Activated naive CD4-positive, alpha-beta T cell treated with anti-CD3 and anti-CD28 coated beads, Interleukin-2, amount 50 U/mL, for 72 hours (primary cell): ENCODE results near the gene ALG2. TPM values are rescaled to one million over a fixed set of nuclear protein-coding genes. Genes with fewer than 3 reads are reported as not detected.
A peak's percentile ranks its signal among the peaks of the same experiment; 100 is the strongest.

Source experiments
- ATAC-seq, 2 donors: fragments of 150-1000 bp; cut with Tn5 transposase; 2 replicates each; pipeline ENCODE4 v1.10.0; 2021; ENCODE audit warnings: mild to moderate bottlenecking in 2 of 2, moderate library complexity in 2 of 2
- DNase-seq, 2 donors: peaks; one replicate each; pipeline ENCODE4 v3.0.0; 2021 to 2022; ENCODE audit warnings: low spot score in 2 of 2
- H3K27ac Mint-ChIP-seq, 2 donors: one replicate each; pipeline ENCODE4 v1.8.0; 2022; ENCODE audit warnings: mild to moderate bottlenecking in 2 of 2, mixed read lengths in 2 of 2
- H3K36me3 Mint-ChIP-seq, 2 donors: one replicate each; pipeline ENCODE4 v1.8.0; 2022; ENCODE audit warnings: mixed read lengths in 2 of 2
- H3K9me3 Mint-ChIP-seq, 2 donors: one replicate each; pipeline ENCODE4 v1.8.0; 2022; ENCODE audit warnings: mixed read lengths in 2 of 2
- total RNA-seq, 2 donors: library from RNA; stranded (reverse); gene quantifications; one replicate each; pipeline ENCODE4 v1.2.3, GENCODE V29; 2022

The ALG2 gene
- total RNA-seq, 2 donors from 2014 or later = 14.0 to 20.6 TPM

DNA sequence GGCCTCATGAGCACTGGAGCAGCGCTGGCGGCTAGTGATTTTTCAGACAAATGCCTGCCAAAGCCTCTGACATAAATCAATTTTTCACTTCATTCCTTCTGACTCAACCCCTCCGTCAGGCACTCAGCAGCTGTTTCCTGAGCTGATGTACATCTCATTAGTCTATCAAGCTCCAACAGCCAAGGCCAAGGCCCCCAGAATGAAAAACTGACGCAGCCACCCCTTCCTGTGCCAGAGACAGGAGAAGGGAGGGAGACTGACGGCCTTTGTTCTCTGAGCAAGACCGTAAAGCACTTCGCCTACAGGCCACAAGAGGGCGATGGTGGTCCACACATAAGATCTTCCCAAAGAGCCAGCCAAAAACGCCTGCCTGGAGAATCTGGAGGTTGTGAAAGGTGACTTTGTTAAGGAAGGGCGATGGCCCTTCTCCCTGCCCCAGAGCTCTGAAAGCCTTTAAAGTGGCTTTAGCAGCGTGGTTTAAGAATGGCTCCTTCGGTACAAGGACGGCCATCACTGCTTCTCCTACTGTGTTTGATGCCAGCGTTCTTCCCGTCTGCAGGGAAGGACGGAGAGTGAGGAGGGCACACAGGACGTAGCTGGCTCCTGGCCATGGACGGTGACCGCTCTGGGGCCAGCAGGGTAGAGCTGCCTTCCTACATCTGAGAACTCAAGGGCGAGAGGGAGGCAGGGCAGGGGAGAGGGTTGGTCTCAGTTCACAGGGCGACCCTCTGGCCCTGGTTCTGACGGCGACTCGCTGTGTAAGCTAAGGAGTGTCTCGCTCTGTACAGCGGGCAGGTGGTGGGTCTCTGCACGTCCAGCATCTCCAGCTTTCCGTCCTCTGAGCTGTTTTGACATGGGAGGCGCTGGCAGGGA lies 37.0 kb downstream of the ALG2 start:
- Mint-ChIP-seq H3K27ac (peak overlapping the region; percentile 57 to 83), H3K36me3 (no peaks in the 10 kb centered on the region), H3K9me3 (no peaks in the 10 kb centered on the region)
- DNase-seq (peak; percentile 74 to 78), ATAC-seq (peak; percentile 79 to 84)

DNA sequence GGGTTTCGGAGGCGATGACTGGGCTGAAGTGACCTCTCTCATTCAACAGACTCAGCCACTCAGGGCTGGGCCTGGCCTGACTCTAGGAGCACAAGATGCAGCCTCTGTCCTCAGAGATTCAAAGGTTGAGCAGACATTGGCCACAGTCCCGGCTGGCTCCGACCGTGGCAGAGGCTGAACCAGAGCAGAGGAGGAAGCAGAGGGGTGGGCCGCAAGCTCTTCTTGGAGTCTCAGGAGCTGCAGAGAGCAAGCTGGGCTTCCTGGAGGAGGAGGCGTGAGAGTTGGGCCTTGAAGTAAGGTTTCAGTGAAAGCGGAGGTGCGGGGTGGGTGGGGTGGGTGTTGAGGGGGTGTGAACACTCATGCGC lies 37.6 kb downstream of the ALG2 start:
- peak in 1 of 2 donors; percentile 3 for ATAC-seq
- Mint-ChIP-seq H3K9me3 (no peaks in the 10 kb centered on the region), H3K27ac (peak overlapping the region in 1 of 2 donors; percentile 57), H3K36me3 (no peaks in the 10 kb centered on the region)
- no peak for DNase-seq

DNA sequence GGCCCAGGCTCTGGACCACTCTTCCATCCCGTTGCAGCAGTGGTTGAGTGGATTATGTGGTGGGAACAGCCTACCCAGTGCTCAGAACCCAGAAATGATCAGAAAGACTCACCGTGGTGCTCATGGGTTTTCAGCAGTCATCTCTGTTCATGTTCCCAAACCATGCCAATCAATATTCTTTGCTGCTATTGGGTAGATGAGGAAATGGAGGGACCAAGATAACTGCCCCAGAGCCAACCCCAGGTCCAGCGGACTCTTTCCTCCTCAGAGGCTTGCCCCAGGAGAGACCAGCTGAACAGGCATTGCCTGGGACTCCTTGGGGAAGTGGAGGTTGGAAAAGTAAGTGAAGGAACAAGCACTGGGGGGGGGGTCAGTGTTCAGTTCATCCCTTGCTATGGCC lies 38.1 kb downstream of the ALG2 start:
- Mint-ChIP-seq H3K27ac (peak overlapping the region in 1 of 2 donors; percentile 57), H3K9me3 (no peaks in the 10 kb centered on the region), H3K36me3 (no peaks in the 10 kb centered on the region)
- ATAC-seq = no peak
- DNase-seq = no peak

DNA sequence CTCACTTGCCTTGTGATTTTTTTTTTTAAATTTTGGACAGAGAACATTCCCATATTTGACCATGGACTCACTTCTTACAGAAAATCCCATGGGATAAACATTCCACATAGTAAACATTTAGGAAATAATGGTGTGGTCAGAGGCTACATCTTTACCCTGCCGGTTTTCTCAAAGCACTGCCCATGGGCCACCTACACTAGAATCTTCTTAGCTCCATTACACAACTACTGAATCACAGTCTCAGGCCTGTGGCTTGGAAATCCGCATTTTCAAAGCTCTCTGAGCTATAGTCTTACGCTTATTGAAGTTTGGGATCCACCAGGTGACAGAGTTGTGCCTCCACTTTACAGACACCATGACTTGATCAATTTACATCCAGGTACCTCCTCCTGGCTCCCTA lies 39.4 kb downstream of the ALG2 start:
- no peaks in the 10 kb centered on the region for H3K36me3 Mint-ChIP-seq
- ATAC-seq (no peak), DNase-seq (no peak)
- H3K27ac Mint-ChIP-seq = no peak overlapping the region
- H3K9me3 Mint-ChIP-seq = no peaks in the 10 kb centered on the region

DNA sequence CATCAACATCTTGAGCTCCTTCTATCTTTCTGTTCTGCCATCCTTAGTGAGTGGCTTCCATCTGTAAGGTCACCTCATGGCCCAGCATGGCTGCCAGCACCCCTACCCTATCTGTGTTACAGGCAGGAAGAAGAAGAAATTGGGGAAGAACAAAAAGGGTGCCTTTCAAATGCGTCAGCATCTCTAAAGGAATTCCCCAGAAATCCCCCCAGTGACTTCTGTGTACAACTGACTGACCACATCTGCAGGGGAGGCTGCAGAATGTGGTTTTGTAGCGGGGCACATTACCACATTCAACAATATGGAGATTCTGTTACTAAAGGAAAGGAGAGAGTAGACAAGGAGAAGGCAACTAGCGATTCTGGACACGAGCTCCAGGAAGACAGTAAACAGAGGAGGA lies 40.1 kb downstream of the ALG2 start:
- H3K36me3 Mint-ChIP-seq = no peaks in the 10 kb centered on the region
- peak overlapping the region in 1 of 2 donors; percentile 34 for H3K27ac Mint-ChIP-seq

DNA sequence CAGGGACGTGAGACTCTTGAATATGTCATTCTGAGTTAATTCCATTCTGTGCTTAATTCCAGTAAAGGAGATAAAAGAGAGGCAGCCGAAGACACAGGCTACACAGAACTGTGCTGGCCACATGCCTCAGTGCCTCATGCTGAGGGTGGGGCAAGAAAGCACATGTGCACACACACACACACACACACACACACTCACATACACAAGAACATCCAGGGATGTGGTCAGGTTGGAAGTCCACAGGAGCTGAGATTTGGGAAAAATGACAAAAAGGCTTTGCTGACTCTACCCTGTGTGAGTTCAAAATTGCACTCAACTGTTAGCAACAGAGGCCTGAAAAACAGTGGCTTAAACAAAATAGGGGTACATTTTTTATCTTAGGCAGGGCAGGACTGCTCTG lies 40.5 kb downstream of the ALG2 start:
- ATAC-seq = no peak
- Mint-ChIP-seq H3K9me3 (no peaks in the 10 kb centered on the region), H3K27ac (peak overlapping the region in 1 of 2 donors; percentile 34), H3K36me3 (no peaks in the 10 kb centered on the region)
- DNase-seq = no peak

More for the DNA sequence above, 40.1 kb downstream of the ALG2 start:
- DNase-seq (peak in 1 of 2 donors; percentile 15), ATAC-seq (peak; percentile 14 to 52)
- H3K9me3 Mint-ChIP-seq = no peaks in the 10 kb centered on the region

DNA sequence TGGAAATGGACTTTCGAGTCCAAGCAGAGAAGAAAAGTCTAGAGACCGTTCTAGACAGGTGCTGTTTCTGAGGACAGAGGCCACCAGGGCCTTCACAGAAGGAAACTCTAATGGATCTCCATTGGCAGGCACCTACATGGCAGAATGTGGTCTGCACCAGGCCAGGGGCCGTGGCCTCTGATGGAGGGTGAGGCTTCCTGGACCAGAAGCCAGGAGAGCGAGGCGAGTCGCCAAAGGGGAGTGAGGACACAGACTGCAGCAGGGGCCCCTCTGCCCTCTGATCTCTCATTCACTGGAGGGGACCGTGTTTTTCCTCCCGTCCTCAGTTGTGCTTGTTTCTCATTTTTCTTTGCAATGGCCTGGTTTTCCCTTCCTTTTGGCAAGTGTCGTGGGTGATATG lies 41.1 kb downstream of the ALG2 start:
- Mint-ChIP-seq H3K36me3 (no peaks in the 10 kb centered on the region), H3K9me3 (no peaks in the 10 kb centered on the region), H3K27ac (peak overlapping the region; percentile 15 to 41)
- ATAC-seq = peak in 1 of 2 donors; percentile 34
- no peak for DNase-seq

DNA sequence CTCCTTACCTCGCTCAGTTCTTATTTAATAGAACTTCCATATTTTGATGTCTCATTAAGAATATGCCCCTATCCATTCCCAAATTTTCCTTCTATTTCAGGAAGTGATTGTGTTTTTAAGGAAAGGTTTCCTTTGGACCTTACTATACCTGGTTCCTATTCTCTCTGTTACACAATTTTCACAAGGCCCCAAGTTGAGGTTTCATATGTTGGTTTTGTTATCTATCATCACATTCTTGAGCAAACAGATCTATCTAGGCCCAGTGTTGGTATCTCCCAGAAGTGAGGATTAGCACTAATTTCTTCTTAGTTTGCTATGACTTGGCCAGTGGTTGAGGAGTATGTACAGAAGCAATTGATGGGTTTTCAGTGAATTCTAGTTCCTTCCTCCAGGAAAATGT lies 41.5 kb downstream of the ALG2 start:
- Mint-ChIP-seq H3K9me3 (no peaks in the 10 kb centered on the region), H3K27ac (peak overlapping the region; percentile 15 to 41), H3K36me3 (no peaks in the 10 kb centered on the region)
- ATAC-seq (peak; percentile 32 to 75), DNase-seq (no peak)

DNA sequence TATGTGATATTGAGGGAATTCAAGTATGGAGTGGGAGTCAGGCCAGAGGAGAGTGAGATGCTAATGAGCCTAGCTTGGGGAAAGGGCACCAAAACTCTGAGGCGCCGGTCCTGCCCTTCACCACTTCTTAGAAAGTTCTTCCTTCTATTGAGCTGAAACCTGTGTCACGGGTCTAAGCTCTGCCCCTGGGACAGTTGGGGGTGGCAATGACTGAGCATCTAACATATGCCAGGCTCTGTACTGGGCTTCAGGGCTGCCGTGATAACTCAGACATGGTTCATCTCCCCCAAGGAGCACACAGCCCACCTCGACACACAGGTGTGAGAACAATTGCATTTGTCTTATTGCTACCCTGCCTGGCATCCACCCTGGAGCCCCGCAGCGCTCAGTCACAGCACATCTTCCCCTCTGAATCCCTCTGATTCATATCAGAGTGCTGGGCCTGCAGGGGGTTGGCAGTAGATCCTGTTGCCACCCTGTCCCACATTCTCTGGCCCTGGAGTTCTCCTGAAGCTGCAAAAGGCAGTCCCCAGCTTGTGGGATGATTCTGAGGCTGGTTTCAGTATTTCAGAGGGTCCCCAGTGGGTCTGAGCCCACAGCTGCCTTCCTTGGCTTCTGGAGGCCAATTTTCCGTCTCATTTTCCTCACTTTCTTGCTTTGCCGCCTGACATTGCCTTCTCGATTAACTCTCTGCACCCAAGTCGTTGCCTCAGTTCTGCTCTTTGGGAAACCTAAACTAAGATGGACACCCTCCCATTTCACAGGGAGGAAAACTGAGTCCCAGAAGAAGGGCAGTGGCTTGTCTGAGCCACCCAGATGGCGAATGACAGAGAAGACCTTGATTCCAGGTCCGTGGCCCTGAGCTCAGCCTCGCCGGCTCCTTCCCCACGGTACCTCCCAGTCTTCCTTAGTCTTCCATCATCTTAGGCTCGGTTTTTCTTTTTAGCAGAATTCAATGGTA lies 42.5 kb downstream of the ALG2 start:
- Mint-ChIP-seq H3K36me3 (no peaks in the 10 kb centered on the region), H3K27ac (no peak overlapping the region), H3K9me3 (no peaks in the 10 kb centered on the region)
- ATAC-seq (no peak), DNase-seq (no peak)

DNA sequence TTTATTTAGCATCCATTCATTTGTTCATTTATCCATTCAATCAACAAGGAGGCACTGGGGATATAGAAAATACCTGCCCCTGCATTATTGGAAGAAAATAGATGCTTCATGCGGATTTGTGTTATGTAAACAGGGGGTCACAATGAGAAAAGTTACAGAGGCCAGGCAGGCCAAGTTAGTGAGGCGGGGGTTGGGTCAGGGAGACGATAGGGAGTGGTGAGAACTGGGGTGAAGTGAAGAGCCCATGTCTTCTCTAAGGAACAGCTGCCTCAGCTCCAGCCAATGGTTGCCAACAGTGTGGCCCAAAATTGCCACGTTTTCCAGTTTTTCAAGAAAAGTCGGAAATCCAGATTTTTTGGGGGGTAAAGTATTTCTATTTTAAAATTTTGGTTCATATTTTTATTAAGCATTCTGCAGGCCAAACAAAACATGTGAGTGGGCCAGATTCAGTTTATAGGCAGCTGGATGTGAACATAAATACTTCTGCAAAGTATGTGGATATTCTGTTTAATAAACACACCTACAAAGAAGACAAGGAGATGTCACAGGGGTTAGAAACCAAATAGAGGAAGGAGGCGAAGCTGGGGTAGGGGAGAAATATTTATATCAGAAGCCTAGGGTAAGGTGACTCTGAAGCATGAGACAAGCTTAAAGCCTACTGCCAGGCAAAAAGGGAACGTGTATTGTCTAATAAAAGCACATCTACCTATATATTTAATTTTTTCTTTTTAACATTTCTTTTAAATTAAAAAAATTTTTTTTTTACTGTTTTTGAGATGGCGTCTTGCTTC lies 44.0 kb downstream of the ALG2 start:
- Mint-ChIP-seq H3K9me3 (no peaks in the 10 kb centered on the region), H3K36me3 (no peaks in the 10 kb centered on the region), H3K27ac (no peak overlapping the region)
- no peak for ATAC-seq
- no peak for DNase-seq

DNA sequence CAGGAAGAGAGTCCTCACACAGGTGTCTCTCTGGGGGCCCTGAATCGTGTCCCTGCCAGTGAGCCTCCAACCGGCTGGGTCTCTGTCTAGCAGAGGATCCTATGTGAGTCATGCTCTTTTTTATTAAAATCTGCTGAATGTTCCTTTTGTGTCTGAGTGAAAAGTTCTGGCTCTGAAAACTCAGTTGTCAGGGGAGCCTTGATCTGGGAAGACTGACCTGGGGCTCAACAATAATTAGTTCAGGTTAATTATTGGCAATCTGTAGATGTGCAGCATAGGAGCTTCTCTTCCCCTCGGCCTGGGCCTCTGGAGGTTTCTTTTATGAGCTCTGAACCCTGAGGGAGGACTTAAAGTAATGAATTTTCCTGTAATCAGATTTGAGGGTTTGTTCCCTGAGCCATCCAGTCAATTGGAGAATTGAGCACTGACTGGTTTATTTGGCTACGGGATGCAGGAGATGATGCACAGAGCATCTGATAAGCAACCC lies 45.2 kb downstream of the ALG2 start:
- H3K27ac Mint-ChIP-seq = no peak overlapping the region
- no peaks in the 10 kb centered on the region for H3K9me3 Mint-ChIP-seq
- no peak for DNase-seq
- no peak for ATAC-seq
- H3K36me3 Mint-ChIP-seq = no peaks in the 10 kb centered on the region

DNA sequence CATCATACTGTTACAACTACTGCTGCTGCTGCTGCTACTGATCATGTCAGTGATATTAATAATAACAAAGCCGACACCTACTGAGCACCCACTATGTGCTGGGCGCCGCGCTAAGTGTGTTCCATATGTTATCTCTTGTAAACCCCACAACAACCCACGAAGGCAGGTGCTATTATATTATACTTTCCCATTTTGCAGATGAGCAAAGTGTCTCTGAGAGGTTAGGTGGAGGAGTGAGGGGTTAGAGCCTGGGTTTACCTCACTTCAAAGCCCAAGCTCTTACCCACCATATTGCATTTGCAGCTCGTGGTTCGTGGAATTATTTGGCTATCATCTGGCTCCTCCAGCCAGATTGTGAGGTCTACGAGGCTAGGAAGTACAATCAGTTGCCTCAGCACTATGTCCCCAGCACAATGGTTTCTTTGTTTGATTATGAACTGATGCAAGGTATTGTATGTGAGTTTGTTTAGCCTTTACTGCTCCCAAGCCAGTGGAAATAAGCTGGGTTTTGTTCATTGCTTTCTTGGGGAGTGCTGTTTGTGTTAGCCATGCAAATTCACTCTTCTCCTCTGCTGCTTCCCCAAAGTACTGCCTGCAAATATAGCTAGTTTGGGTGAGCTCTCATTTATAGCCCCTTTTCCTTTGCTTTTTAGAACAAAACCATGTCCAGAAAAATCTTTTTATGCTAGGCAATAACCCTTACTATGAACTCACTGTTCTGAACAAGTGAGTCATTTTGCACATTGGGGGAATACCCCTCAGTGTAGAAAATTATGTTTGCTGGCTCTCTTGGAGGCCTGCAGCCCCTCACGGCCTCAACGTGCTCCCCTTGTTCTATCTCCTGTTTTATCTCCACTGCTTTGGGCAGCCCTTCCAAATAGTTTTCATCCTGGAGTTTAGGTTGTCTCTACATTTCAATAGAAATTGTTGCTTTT lies 47.9 kb downstream of the ALG2 start:
- peak; percentile 70 to 80 for ATAC-seq
- Mint-ChIP-seq H3K9me3 (no peaks in the 10 kb centered on the region), H3K27ac (no peak overlapping the region), H3K36me3 (no peaks in the 10 kb centered on the region)
- DNase-seq = no peak

DNA sequence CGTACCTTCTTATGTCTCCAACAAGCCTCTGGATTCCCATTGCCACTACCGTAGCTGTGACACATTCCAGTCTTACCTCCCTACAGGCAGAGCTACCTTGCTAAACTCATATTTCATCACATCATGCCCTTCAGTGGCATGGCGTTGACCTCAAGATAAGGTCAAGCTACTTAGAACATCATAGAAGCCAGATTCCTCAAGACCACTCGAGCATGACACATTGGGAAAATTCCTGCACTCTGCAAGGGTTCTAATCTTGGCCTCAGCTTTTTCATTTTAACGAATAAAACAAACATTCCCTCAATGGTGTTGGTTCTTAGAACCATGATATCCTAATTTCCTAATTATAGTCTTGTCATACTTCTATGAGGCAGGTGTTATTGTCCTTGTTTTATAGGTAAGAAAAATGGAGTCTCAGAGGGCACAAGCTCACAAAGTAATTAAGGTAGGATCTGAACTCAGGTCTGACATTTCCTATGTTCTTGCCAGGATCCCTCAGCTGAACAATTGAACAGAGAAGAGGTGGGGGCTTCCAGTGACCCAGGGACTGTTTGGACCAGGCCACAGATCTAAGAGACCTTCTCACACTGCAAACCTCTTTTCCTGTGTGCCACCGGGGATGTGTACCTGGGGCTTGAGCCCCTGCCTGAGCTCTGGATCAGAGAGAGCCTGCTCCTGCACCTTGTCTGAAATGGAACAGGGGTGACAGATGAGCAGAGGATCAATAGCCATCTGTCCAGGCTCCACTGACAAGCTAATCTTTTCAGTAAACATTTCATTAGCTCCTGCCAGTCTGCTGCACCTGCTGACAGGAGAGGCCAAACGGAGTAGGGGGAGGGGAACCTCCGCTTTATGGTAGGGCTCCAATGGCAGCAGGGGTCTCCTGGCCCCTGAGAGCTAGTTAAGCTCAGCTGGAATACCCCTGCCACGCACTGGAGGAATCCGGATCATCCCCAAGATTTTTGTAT lies 49.3 kb downstream of the ALG2 start:
- DNase-seq (no peak), ATAC-seq (no peak)
- no peak overlapping the region for H3K27ac Mint-ChIP-seq
- H3K36me3 Mint-ChIP-seq = no peaks in the 10 kb centered on the region
- no peaks in the 10 kb centered on the region for H3K9me3 Mint-ChIP-seq

DNA sequence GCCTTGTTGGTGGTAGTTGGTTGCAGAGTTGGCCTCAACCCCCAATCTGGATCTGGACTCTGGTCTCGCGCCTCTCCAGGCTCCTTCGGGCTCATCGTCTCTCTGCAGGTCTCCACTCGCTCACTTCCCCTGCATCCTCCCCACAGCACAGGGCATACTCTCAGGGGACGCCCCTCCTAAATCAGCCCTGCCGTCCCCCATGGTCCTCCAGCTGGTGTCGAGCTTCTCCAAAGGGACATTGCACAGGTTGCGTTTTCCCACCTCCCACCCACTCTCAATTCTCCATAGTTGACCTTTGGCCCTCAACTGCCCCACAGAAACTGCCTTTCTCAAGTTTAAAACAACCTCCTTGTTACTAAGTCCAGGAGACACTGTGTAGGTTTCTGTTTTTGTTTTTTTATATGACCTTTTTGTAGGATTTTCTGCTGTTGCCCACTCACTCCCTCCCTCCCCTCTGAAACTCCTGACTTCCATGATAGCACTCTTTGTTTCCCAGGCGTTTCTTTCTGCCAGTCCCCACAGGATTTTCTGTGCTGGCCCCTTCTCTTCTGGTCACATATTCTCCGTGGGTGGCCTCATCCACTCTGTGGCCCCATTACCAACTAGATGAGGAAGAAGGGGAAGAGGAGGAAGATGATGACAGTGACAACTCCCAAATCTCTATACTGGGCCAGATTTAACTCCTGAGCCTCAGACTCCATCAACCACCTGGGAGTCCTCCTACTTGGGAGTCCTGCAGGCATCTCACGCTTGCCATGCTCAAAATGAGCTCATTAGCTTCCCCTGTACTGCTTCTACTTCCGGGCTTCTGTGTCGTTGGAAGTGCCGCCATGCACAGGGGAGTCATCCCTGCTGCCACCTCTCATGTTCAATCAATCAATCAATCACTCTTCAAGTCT lies 50.3 kb downstream of the ALG2 start:
- DNase-seq (no peak), ATAC-seq (no peak)
- Mint-ChIP-seq H3K36me3 (no peaks in the 10 kb centered on the region), H3K27ac (no peak overlapping the region), H3K9me3 (no peaks in the 10 kb centered on the region)
